ENCODE measurements around the gene DNAJC3.

GRCh38 chr13:95745289-95745688 lies 68.3 kb downstream of the DNAJC3 start:
- TF ChIP-seq, protein P1, sequence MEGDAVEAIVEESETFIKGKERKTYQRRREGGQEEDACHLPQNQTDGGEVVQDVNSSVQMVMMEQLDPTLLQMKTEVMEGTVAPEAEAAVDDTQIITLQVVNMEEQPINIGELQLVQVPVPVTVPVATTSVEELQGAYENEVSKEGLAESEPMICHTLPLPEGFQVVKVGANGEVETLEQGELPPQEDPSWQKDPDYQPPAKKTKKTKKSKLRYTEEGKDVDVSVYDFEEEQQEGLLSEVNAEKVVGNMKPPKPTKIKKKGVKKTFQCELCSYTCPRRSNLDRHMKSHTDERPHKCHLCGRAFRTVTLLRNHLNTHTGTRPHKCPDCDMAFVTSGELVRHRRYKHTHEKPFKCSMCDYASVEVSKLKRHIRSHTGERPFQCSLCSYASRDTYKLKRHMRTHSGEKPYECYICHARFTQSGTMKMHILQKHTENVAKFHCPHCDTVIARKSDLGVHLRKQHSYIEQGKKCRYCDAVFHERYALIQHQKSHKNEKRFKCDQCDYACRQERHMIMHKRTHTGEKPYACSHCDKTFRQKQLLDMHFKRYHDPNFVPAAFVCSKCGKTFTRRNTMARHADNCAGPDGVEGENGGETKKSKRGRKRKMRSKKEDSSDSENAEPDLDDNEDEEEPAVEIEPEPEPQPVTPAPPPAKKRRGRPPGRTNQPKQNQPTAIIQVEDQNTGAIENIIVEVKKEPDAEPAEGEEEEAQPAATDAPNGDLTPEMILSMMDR (IDR thresholded peaks at IDR 0.05; ENCODE audit: low read depth, low read length): no peak
- TF ChIP-seq EZH2phosphoT487 (IDR thresholded peaks at IDR 0.05; ENCODE audit: low read depth): no peak

Data from OCI-LY3 (cell line).